SK-N-SH (cell line): ENCODE data around the gene MARCHF3. TPM values are rescaled to one million over a fixed set of nuclear protein-coding genes. Genes with fewer than 3 reads are reported as not detected.

Experiments used
- CTCF ChIA-PET: fragments of 300-600, 350-600 bp; formaldehyde crosslinking; extraction: SDS; loops from one replicate; lab custom pipeline; 2021; lab: Yijun Ruan, JAX
- POLR2A ChIA-PET: fragments of 350-600 bp; sonication (Branson Sonifier 250); formaldehyde crosslinking; extraction: SDS; loops from one replicate; lab custom pipeline; 2020; ENCODE audit warnings: antibody characterized with exemption, inconsistent platforms; lab: Yijun Ruan, JAX
- DNase-seq: peaks from one replicate; pipeline ENCODE4 v3.0.0; 2012
- H2AFZ ChIP-seq: fragments of 200-600 bp; sonication (generic); 2 replicates; pipeline ENCODE4 v1.8.1; 2016; ENCODE audit warnings: antibody characterized with exemption, mild to moderate bottlenecking, low read depth
- H3F3A ChIP-seq: fragments of 200-600 bp; sonication (generic); replicated peaks from 2 replicates; pipeline ENCODE3; 2016; ENCODE audit warnings: antibody characterized with exemption, mild to moderate bottlenecking; ENCODE audit not compliant: insufficient read depth
- H3K27ac ChIP-seq, 2 experiments: fragments of 200-500 bp in 1 of 2; fragments of 200-600 bp in 1 of 2; sonication (Bioruptor generic) in 1 of 2; sonication (generic), shearing (Covaris generic) in 1 of 2; 2 replicates each; pipeline versions ENCODE4 v1.5.1 to v1.6.1; 2014 to 2016; ENCODE audit warnings: low read depth in 2 of 2, inconsistent platforms in 1 of 2, low read length in 1 of 2, mild to moderate bottlenecking in 1 of 2, mixed read lengths in 1 of 2
- H3K27me3 ChIP-seq: fragments of 200-600 bp; sonication (generic), shearing (Covaris generic); 2 replicates; pipeline ENCODE4 v1.6.1; 2016; ENCODE audit warnings: mixed run types; ENCODE audit not compliant: insufficient read depth
- H3K36me3 ChIP-seq, 2 experiments: fragments of 200-500 bp in 1 of 2; fragments of 200-600 bp in 1 of 2; sonication (Bioruptor generic) in 1 of 2; sonication (generic) in 1 of 2; replicated peaks in 1 of 2; 2 replicates each; pipeline versions ENCODE3 to v1.5.1; 2014 to 2016; ENCODE audit warnings: low read length in 1 of 2, mild to moderate bottlenecking in 1 of 2; ENCODE audit not compliant: insufficient read depth in 2 of 2, control insufficient read depth in 1 of 2
- H3K4me1 ChIP-seq, 2 experiments: fragments of 200-500 bp in 1 of 2; fragments of 200-600 bp in 1 of 2; sonication (Bioruptor generic) in 1 of 2; sonication (generic), shearing (Covaris generic) in 1 of 2; 2 replicates each; pipeline versions ENCODE4 v1.5.1 to v1.6.1; 2014 to 2016; ENCODE audit warnings: low read depth in 1 of 2, low read length in 1 of 2, mixed run types in 1 of 2; ENCODE audit not compliant: insufficient read depth in 2 of 2, control insufficient read depth in 1 of 2
- H3K4me2 ChIP-seq: fragments of 200-600 bp; sonication (generic), shearing (Covaris generic); 2 replicates; pipeline ENCODE4 v1.6.1; 2017; ENCODE audit warnings: mixed run types
- H3K4me3 ChIP-seq, 2 experiments: fragments of 200-500 bp in 1 of 2; fragments of 200-600 bp in 1 of 2; sonication (Bioruptor generic) in 1 of 2; sonication (generic), shearing (Covaris generic) in 1 of 2; 2 replicates each; pipeline versions ENCODE4 v1.5.1 to v1.8.1; 2014 to 2016; ENCODE audit warnings: low read depth in 2 of 2, inconsistent platforms in 1 of 2, low read length in 1 of 2, mild to moderate bottlenecking in 1 of 2, mixed read lengths in 1 of 2, moderate library complexity in 1 of 2
- H3K79me2 ChIP-seq: fragments of 200-600 bp; sonication (generic); 2 replicates; pipeline ENCODE4 v1.8.1; 2017; ENCODE audit warnings: mild to moderate bottlenecking; ENCODE audit not compliant: insufficient read depth
- H3K9ac ChIP-seq: fragments of 200-600 bp; sonication (generic); 2 replicates; pipeline ENCODE4 v1.6.1; 2017; ENCODE audit warnings: mixed run types
- H3K9me2 ChIP-seq: fragments of 200-600 bp; sonication (generic); 2 replicates; pipeline ENCODE4 v1.6.1; 2017; ENCODE audit warnings: mixed run types
- H3K9me3 ChIP-seq: fragments of 200-600 bp; sonication (generic); 2 replicates; pipeline ENCODE4 v1.6.1; 2017; ENCODE audit warnings: mixed run types, mild to moderate bottlenecking, moderate library complexity
- H4K20me1 ChIP-seq: fragments of 200-600 bp; sonication (generic); 2 replicates; pipeline ENCODE4 v1.6.1; 2017; ENCODE audit warnings: mild to moderate bottlenecking, mixed run types; ENCODE audit not compliant: insufficient read depth
- EZH2phosphoT487 ChIP-seq: fragments of 200-600 bp; sonication (generic); IDR thresholded peaks from 2 replicates; pipeline ENCODE4 v1.6.1; 2017; ENCODE audit warnings: low read depth, mixed run types, mild to moderate bottlenecking, antibody characterized with exemption, moderate library complexity, borderline replicate concordance
- FOSL2 ChIP-seq: IDR thresholded peaks from 2 replicates; pipeline ENCODE4 v1.4.0; 2012; ENCODE audit warnings: low read depth, mild to moderate bottlenecking, moderate library complexity, borderline replicate concordance
- GABPA ChIP-seq: IDR thresholded peaks from 2 replicates; pipeline ENCODE4 v1.4.0; 2012; ENCODE audit warnings: low read depth, mild to moderate bottlenecking
- GATA2 ChIP-seq: sonication (generic); formaldehyde crosslinking; IDR thresholded peaks from 2 replicates; pipeline ENCODE4 v1.5.0; 2020; ENCODE audit warnings: mild to moderate bottlenecking, missing genetic modification reagents
- JUND ChIP-seq: IDR thresholded peaks from 2 replicates; pipeline ENCODE4 v1.4.0; 2012
- MEF2A ChIP-seq: IDR thresholded peaks from 2 replicates; pipeline ENCODE4 v1.4.0; 2012; ENCODE audit warnings: low read depth, borderline replicate concordance
- MXI1 ChIP-seq: IDR thresholded peaks from 2 replicates; pipeline ENCODE4 v1.6.1; 2012; ENCODE audit warnings: mild to moderate bottlenecking, low read depth, low read length, improper control_type of control experiment
- NFIC ChIP-seq: IDR thresholded peaks from 2 replicates; pipeline ENCODE4 v1.4.0; 2012; ENCODE audit warnings: borderline replicate concordance
- NRF1 ChIP-seq: IDR thresholded peaks from 2 replicates; pipeline ENCODE4 v1.6.1; 2012; ENCODE audit warnings: low read depth, mild to moderate bottlenecking, low read length
- POLR2AphosphoS5 ChIP-seq: IDR thresholded peaks from 2 replicates; pipeline ENCODE4 v1.6.1; 2012; ENCODE audit warnings: low read depth, low read length
- RAD21 ChIP-seq: IDR thresholded peaks from 2 replicates; pipeline ENCODE4 v1.6.1; 2012; ENCODE audit warnings: mild to moderate bottlenecking, low read length
- RCOR1 ChIP-seq: fragments of 150-350 bp; IDR thresholded peaks from 2 replicates; pipeline ENCODE4 v1.6.1; 2017; ENCODE audit warnings: antibody characterized with exemption, low read length
- REST ChIP-seq: IDR thresholded peaks from 2 replicates; pipeline ENCODE4 v1.6.1; 2012; ENCODE audit warnings: mild to moderate bottlenecking, low read depth, low read length, moderate library complexity
- SIN3A ChIP-seq: IDR thresholded peaks from 2 replicates; pipeline ENCODE4 v1.6.1; 2012; ENCODE audit warnings: low read depth, mild to moderate bottlenecking, low read length, moderate library complexity, borderline replicate concordance
- TEAD4 ChIP-seq: IDR thresholded peaks from 2 replicates; pipeline ENCODE4 v1.4.0; 2012; ENCODE audit warnings: mild to moderate bottlenecking, borderline replicate concordance; ENCODE audit not compliant: insufficient read depth
- USF1 ChIP-seq: IDR thresholded peaks from 2 replicates; pipeline ENCODE4 v1.4.0; 2012; ENCODE audit warnings: low read depth, borderline replicate concordance
- ZBTB33 ChIP-seq: IDR thresholded peaks from 2 replicates; pipeline ENCODE4 v1.4.0; 2012; ENCODE audit warnings: low read depth, borderline replicate concordance
- WGBS: methylation state at CpG from one replicate; pipeline ENCODE4 v1.1.6; 2017; ENCODE audit warnings: low lambda C conversion rate; 5-methylcytosine and 5-hydroxymethylcytosine counted together
- polyA plus RNA-seq, 3 experiments: library from polyadenylated mRNA; depleted of rRNA; stranded (reverse); fragments of >200 nt; gene quantifications; 2 replicates each; pipeline ENCODE4 v1.2.3, GENCODE V29; 2012
- TF ChIP-seq, protein P1 (sequence below): fragments of 150-350 bp; IDR thresholded peaks from 2 replicates; pipeline ENCODE4 v1.6.1; 2016; ENCODE audit warnings: mild to moderate bottlenecking, low read depth, low read length
- TF ChIP-seq, protein P2 (sequence below): fragments of 200-600 bp; sonication (generic); IDR thresholded peaks from 2 replicates; pipeline ENCODE4 v1.6.1; 2017; ENCODE audit warnings: antibody characterized with exemption, mild to moderate bottlenecking, moderate library complexity

Gene MARCHF3
- polyA plus RNA-seq, 1 of the 3 experiments (the other 2 are of a cell fraction), result 21.5 TPM

DNA sequence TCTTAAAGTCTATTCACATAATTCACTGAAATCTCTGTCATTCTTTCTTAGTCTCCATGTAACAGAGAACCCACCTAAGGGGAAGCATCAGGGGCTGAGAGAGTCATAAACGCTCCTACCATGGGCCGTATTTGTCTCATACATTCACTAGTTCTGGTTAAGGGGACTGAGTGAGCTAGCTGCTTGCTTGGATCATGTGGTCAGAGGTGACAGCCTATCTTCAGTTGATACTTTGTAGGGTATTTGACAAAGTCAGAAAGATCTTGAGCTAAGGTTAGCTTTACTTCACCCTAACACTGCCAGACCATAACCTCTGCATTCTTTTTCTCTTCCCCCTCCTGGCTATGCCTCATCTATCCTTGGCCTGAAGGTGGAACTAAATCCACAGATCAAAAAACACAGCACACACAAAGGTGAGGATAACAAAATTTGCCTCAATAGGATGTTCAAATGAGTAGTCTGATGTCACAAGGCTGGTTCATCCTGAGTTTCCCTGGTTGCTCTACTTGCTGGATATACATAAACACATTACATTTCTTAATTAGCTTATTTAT is 66.5 kb downstream of the MARCHF3 start (continued):
- TF ChIP-seq USF1 (no peak), SIN3A (no peak), EZH2phosphoT487 (no peak), MEF2A (no peak), POLR2AphosphoS5 (no peak), MXI1 (no peak)
- TF ChIP-seq, protein P1, sequence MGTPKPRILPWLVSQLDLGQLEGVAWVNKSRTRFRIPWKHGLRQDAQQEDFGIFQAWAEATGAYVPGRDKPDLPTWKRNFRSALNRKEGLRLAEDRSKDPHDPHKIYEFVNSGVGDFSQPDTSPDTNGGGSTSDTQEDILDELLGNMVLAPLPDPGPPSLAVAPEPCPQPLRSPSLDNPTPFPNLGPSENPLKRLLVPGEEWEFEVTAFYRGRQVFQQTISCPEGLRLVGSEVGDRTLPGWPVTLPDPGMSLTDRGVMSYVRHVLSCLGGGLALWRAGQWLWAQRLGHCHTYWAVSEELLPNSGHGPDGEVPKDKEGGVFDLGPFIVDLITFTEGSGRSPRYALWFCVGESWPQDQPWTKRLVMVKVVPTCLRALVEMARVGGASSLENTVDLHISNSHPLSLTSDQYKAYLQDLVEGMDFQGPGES, result no peak

DNA sequence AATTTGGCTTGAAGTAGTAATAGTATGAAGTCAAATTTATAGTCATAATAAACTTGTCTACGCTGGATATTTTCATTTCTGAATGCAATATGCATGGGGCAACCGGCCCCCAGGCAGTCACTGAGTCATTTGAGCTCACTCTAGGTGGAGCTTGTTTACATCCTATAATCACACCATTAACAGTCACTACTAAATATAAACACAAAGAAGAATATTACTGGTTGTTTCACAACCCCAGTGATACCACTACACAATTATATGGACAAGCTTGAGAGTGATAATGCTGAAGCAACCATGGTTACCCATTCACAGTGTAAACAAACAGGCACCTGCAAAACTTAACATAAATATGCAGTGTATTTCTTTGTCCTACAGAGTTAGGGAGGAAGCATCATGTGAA is 68.7 kb downstream of the MARCHF3 start:
- ChIA-PET POLR2A (no interaction called here), CTCF (no interaction called here)
- Histone ChIP-seq H4K20me1 (no peaks in the 10 kb centered on the region), H2AFZ (no peak overlapping the region), H3K27me3 (no peaks in the 10 kb centered on the region), H3K9ac (no peak overlapping the region), H3K9me3 (no peaks in the 10 kb centered on the region; the same call in 1 of the 2 replicates), H3K27ac (no peak overlapping the region), H3K36me3 (no peaks in the 10 kb centered on the region), H3F3A (peaks cover 7% of the 10 kb centered on the region), H3K4me1 (peaks cover 0 to 4% of the 10 kb centered on the region in 2 experiments; a peak in 2 of 4 replicates), H3K4me3 (no peak overlapping the region), H3K9me2 (no peaks in the 10 kb centered on the region), H3K4me2 (no peak overlapping the region), H3K79me2 (peaks cover 3% of the 10 kb centered on the region; the same call in 1 of the 2 replicates)
- TF ChIP-seq FOSL2, result no peak
- no peak for TF ChIP-seq RAD21
- no peak for TF ChIP-seq NFIC
- no peak for TF ChIP-seq MEF2A
- no peak for TF ChIP-seq NRF1
- no peak for TF ChIP-seq GABPA
- TF ChIP-seq GATA2, result no peak
- TF ChIP-seq, protein P2, sequence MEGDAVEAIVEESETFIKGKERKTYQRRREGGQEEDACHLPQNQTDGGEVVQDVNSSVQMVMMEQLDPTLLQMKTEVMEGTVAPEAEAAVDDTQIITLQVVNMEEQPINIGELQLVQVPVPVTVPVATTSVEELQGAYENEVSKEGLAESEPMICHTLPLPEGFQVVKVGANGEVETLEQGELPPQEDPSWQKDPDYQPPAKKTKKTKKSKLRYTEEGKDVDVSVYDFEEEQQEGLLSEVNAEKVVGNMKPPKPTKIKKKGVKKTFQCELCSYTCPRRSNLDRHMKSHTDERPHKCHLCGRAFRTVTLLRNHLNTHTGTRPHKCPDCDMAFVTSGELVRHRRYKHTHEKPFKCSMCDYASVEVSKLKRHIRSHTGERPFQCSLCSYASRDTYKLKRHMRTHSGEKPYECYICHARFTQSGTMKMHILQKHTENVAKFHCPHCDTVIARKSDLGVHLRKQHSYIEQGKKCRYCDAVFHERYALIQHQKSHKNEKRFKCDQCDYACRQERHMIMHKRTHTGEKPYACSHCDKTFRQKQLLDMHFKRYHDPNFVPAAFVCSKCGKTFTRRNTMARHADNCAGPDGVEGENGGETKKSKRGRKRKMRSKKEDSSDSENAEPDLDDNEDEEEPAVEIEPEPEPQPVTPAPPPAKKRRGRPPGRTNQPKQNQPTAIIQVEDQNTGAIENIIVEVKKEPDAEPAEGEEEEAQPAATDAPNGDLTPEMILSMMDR, result no peak
- TF ChIP-seq RCOR1, result no peak
- no peak for TF ChIP-seq POLR2AphosphoS5
- no peak for TF ChIP-seq REST
- no peak for TF ChIP-seq TEAD4
- TF ChIP-seq ZBTB33, result no peak
- TF ChIP-seq JUND, result no peak
- 94% methylated on average over 2 of the region's 2 CpGs for WGBS
- no peak for DNase-seq
